K562 (cell line): ENCODE results near the gene MAMDC4. TPM values are rescaled to one million over a fixed set of nuclear protein-coding genes. Genes with fewer than 3 reads are reported as not detected.

Source experiments
- CHD7 ChIP-seq: fragments of 200-600 bp; sonication (generic); IDR thresholded peaks from one replicate; pipeline ENCODE4 v1.6.1; 2012; ENCODE audit warnings: mild to moderate bottlenecking, low read depth, low read length, inconsistent platforms
- COPS2 ChIP-seq: fragments of 450-650 bp; conservative IDR thresholded peaks from 2 replicates; pipeline ENCODE4 v1.6.1; 2016; ENCODE audit warnings: mild to moderate bottlenecking, moderate library complexity
- RFX1 ChIP-seq: fragments of 450-650 bp; IDR thresholded peaks from 2 replicates; pipeline ENCODE4 v1.6.1; 2016; ENCODE audit warnings: mild to moderate bottlenecking, moderate library complexity
- ZNF280A ChIP-seq: fragments of 450-650 bp; IDR thresholded peaks from 2 replicates; pipeline ENCODE4 v1.6.1; 2018; ENCODE audit warnings: mild to moderate bottlenecking, low read depth; ENCODE audit not compliant: partially characterized antibody
- polyA plus RNA-seq, 8 experiments: library from polyadenylated mRNA; depleted of rRNA in 4 of 8; stranded (reverse) in 5 of 8; unstranded in 3 of 8; fragments of >200 nt; fragmentation: Nextera tagmentation in 2 of 8; fragmentation: Illumina TruSeq in 1 of 8; extraction: Ambion mirVana in 2 of 8; extraction: Trizol in 1 of 8; gene quantifications; 2 replicates each; pipeline versions ENCODE4 v1.2.1 to v1.2.3, GENCODE V29; 2011 to 2014; ENCODE audit warnings: inconsistent platforms in 1 of 8, missing spikeins in 1 of 8
- total RNA-seq, 7 experiments: library from RNA; depleted of rRNA in 6 of 7; stranded (reverse); fragments of >200 nt in 6 of 7; fragmentation: Illumina TruSeq in 2 of 7; extraction: Trizol in 2 of 7; gene quantifications; 2 replicates each; pipeline versions ENCODE4 v1.2.1 to v1.2.3, GENCODE V29; 2011 to 2021; ENCODE audit warnings: low replicate concordance in 1 of 7
- TF ChIP-seq, protein P1 (sequence below): fragments of 200-800 bp; sonication (Bioruptor generic); IDR thresholded peaks from 2 replicates; pipeline ENCODE4 v1.6.1; 2016; ENCODE audit warnings: missing genetic modification characterization, missing compliant biosample characterization

Gene MAMDC4
- total and polyA plus RNA-seq, 9 of the 15 experiments (the other 6 are each of a cell fraction or from before 2014, with no cell fraction given): 0.03 to 10.8 (median 1.5) TPM

GRCh38 chr9:136840877-136841645 lies 11.1 kb upstream of the MAMDC4 start (continued):
- TF ChIP-seq, protein P1, sequence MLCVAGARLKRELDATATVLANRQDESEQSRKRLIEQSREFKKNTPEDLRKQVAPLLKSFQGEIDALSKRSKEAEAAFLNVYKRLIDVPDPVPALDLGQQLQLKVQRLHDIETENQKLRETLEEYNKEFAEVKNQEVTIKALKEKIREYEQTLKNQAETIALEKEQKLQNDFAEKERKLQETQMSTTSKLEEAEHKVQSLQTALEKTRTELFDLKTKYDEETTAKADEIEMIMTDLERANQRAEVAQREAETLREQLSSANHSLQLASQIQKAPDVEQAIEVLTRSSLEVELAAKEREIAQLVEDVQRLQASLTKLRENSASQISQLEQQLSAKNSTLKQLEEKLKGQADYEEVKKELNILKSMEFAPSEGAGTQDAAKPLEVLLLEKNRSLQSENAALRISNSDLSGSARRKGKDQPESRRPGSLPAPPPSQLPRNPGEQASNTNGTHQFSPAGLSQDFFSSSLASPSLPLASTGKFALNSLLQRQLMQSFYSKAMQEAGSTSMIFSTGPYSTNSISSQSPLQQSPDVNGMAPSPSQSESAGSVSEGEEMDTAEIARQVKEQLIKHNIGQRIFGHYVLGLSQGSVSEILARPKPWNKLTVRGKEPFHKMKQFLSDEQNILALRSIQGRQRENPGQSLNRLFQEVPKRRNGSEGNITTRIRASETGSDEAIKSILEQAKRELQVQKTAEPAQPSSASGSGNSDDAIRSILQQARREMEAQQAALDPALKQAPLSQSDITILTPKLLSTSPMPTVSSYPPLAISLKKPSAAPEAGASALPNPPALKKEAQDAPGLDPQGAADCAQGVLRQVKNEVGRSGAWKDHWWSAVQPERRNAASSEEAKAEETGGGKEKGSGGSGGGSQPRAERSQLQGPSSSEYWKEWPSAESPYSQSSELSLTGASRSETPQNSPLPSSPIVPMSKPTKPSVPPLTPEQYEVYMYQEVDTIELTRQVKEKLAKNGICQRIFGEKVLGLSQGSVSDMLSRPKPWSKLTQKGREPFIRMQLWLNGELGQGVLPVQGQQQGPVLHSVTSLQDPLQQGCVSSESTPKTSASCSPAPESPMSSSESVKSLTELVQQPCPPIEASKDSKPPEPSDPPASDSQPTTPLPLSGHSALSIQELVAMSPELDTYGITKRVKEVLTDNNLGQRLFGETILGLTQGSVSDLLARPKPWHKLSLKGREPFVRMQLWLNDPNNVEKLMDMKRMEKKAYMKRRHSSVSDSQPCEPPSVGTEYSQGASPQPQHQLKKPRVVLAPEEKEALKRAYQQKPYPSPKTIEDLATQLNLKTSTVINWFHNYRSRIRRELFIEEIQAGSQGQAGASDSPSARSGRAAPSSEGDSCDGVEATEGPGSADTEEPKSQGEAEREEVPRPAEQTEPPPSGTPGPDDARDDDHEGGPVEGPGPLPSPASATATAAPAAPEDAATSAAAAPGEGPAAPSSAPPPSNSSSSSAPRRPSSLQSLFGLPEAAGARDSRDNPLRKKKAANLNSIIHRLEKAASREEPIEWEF (CRISPR knock-in tag): no peak
- TF ChIP-seq COPS2: no peak
- TF ChIP-seq CHD7: peak; percentile 32
- peak; percentile 71; the same call in 1 of the 2 replicates for TF ChIP-seq RFX1
- TF ChIP-seq ZNF280A: no peak
